ENCODE results near the gene MALSU1.
A peak's percentile ranks its signal among the peaks of the same experiment; 100 is the strongest.

Gene MALSU1

GRCh38 chr7:23335136-23335535, 36.0 kb downstream of the MALSU1 start:
- DNase-seq, result no peak

- DNase-seq, result peak in 1 of 51 donors; percentile 0
These were observed 36.5 kb downstream of the MALSU1 start for GRCh38 chr7:23335621-23336020.

GRCh38 chr7:23336086-23336485, 36.9 kb downstream of the MALSU1 start:
- no peak for DNase-seq

- no peak for DNase-seq
These were observed 37.7 kb downstream of the MALSU1 start for GRCh38 chr7:23336799-23337283.

- DNase-seq, result no peak
These were observed 38.2 kb downstream of the MALSU1 start for GRCh38 chr7:23337374-23337773.

- DNase-seq, result no peak
These were observed 39.3 kb downstream of the MALSU1 start for GRCh38 chr7:23338439-23338838.

GRCh38 chr7:23338863-23339262, 39.7 kb downstream of the MALSU1 start:
- no peak for DNase-seq

- no peak for DNase-seq
These were observed 42.9 kb downstream of the MALSU1 start for GRCh38 chr7:23341846-23342598.

- DNase-seq, result no peak
These were observed 44.0 kb downstream of the MALSU1 start for GRCh38 chr7:23343102-23343501.

GRCh38 chr7:23343806-23344475, 44.8 kb downstream of the MALSU1 start:
- no peak for DNase-seq

GRCh38 chr7:23345601-23346000, 46.5 kb downstream of the MALSU1 start:
- DNase-seq, result no peak

- no peak for DNase-seq
These were observed 47.2 kb downstream of the MALSU1 start for GRCh38 chr7:23346316-23346715.

- DNase-seq, result no peak
These were observed 48.0 kb downstream of the MALSU1 start for GRCh38 chr7:23347033-23347681.

GRCh38 chr7:23347682-23348180, 48.6 kb downstream of the MALSU1 start:
- DNase-seq, result no peak

GRCh38 chr7:23349484-23350157, 50.5 kb downstream of the MALSU1 start:
- no peak for DNase-seq

GRCh38 chr7:23350466-23350865, 51.3 kb downstream of the MALSU1 start:
- no peak for DNase-seq

- no peak for DNase-seq
These were observed 54.0 kb downstream of the MALSU1 start for GRCh38 chr7:23353172-23353571.

- DNase-seq, result no peak
These were observed 57.0 kb downstream of the MALSU1 start for GRCh38 chr7:23356168-23356567.

- no peak for DNase-seq
These were observed 57.6 kb downstream of the MALSU1 start for GRCh38 chr7:23356726-23357125.

GRCh38 chr7:23357190-23358093, 58.3 kb downstream of the MALSU1 start:
- no peak for DNase-seq

All from hypothalamus (tissue), 51 donors.